Measurements from ENCODE around the gene HHLA2. TPM values are rescaled to one million over a fixed set of nuclear protein-coding genes. Genes with fewer than 3 reads are reported as not detected.
"Not testable (repeated sequence)": the region's sequence is repeated elsewhere in the genome, so short reads cannot be mapped to it uniquely, and the experiment has no call there.

The HHLA2 gene
- not detected for total RNA-seq

- DNase-seq (ENCODE audit: low spot score): no peak
- no peak for ATAC-seq
Observed at GRCh38 chr3:108296239-108296638, at the start of gene HHLA2. HHLA2 (plus strand) TSS chr3:108296548; CDS start chr3:108351814, 55,266 bp downstream.

DNA sequence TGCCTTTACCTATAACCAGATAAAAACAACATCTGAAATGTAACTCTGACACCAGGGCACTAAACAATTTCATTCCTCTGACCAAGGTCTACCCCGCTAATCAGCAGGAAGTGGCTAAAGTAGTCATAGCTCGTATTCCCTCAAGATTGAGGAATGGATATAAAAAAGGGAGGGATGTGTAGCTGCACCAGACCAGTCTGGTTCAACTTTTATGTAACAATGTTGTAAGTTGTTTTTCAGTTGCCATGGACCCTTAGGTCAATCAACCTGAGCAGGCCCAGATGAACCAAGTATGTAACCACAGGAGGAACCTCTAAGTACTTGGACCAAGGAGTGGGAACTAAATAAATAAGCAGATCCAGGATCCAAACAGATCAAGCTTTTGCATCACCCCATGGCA lies 45.7 kb upstream of the HHLA2 start:
- ATAC-seq (no peak), DNase-seq (ENCODE audit: low spot score) (no peak)

GRCh38 chr3:108251265-108251664 lies 45.1 kb upstream of the HHLA2 start:
- ATAC-seq: no peak
- DNase-seq (ENCODE audit: low spot score): no peak

GRCh38 chr3:108251844-108252243 lies 44.5 kb upstream of the HHLA2 start:
- ATAC-seq (no peak), DNase-seq (ENCODE audit: low spot score) (no peak)

DNA sequence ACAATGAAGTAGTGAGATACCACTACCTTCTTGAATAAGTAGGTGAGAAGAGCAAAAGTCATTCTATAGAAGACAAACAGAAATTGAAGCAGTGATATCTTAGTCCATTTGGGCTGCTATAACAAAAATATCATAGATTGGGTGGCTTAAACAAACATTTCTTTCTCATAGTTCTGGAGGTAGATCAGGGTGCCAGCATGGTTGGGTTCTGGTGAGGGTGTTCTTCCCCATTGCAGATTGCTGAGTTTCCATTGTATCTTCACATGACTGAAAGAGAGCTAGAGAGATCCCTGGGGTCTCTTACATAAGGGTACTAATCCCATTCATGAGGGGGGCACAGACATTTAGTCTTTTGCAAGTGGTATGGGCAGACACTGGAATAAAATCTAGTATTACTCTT lies 41.2 kb upstream of the HHLA2 start:
- ATAC-seq: no peak
- DNase-seq (ENCODE audit: low spot score): no peak

DNA sequence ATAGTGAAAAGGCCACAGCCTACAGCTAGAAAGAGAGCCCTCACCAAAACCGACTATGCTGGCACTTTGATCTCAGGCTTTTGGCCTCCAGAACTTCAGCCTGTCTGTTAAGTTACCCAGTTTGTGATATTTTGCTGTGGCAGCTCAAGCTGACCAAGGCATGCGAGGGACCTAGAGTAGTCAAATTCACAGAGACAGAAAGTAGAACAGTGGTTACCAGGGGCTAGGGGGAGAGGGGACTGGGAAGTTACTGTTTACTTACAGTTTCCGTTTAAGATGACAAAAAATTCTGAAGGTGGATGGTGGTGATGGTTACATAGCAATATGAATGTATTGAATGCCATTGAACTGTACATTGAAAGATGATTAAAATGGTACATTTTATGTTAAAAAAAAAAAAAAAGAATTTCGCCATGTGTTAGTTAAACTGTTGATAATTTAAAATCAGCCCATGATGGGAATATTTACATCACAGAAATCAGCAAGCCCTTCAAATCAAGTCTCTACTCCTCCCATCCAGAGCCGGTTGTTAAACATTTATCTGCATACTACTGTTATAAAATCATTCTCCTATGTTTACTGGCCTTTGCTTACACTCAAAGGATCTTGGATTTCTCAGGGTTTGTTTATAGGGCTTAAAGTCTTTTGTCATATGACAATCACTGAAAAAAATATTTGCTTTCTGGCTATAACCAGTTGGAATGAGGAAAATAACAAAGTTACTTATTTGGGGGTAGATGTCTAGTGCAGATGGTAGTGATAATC lies 31.6 kb upstream of the HHLA2 start:
- DNase-seq (ENCODE audit: low spot score); ATAC-seq: not testable (repeated sequence)

GRCh38 chr3:108268235-108268634 lies 28.1 kb upstream of the HHLA2 start:
- DNase-seq (ENCODE audit: low spot score); ATAC-seq: not testable (repeated sequence)

DNA sequence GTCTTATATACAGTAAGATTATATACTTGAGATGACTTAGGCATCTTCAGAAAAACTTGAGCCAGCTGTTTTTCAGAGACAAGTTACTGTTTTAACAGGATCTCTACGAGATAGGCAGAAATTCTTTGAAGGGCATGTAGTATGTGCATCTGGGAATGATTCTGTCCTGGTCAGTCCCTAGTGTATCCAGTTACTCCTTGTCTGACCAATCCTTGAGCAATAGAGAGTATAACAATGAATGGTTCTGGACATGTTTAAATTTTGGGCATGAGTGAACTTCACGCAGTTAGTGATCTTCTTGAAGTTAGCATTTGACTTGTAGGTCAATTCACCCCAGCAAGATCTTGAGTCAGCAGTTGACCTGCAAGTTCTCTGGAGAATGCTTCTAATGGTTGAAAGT lies 24.7 kb upstream of the HHLA2 start:
- ATAC-seq (no peak), DNase-seq (ENCODE audit: low spot score) (no peak)

- ATAC-seq; DNase-seq (ENCODE audit: low spot score): not testable (repeated sequence)
Observed at GRCh38 chr3:108279066-108279465, 17.3 kb upstream of the HHLA2 start.

GRCh38 chr3:108280476-108280875 lies 15.9 kb upstream of the HHLA2 start:
- no peak for ATAC-seq
- no peak for DNase-seq (ENCODE audit: low spot score)

DNA sequence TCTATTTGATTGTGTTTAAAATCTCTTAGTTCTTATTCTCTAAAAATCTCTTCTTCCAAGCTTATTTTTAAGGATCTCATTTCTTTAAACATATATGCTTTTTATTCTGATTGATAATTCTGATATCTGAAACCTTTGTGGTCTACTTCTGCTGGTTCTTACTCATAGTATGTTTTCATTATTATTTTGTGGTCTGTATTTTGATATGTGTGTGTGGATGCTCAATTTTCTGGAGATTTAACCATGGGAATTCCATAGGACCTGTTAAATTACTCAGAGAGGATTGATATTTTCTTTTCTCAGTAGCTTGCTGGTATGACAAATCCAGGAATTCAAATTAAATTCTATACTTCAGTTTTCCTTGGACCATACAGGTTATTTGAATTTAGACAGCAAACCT lies 14.7 kb upstream of the HHLA2 start:
- DNase-seq (ENCODE audit: low spot score): no peak
- no peak for ATAC-seq

GRCh38 chr3:108283006-108283405 lies 13.3 kb upstream of the HHLA2 start:
- no peak for DNase-seq (ENCODE audit: low spot score)
- no peak for ATAC-seq

- DNase-seq (ENCODE audit: low spot score) (no peak), ATAC-seq (no peak)
Observed at GRCh38 chr3:108283989-108284388, 12.4 kb upstream of the HHLA2 start.

GRCh38 chr3:108285176-108285575 lies 11.2 kb upstream of the HHLA2 start:
- ATAC-seq (no peak), DNase-seq (ENCODE audit: low spot score) (no peak)

DNA sequence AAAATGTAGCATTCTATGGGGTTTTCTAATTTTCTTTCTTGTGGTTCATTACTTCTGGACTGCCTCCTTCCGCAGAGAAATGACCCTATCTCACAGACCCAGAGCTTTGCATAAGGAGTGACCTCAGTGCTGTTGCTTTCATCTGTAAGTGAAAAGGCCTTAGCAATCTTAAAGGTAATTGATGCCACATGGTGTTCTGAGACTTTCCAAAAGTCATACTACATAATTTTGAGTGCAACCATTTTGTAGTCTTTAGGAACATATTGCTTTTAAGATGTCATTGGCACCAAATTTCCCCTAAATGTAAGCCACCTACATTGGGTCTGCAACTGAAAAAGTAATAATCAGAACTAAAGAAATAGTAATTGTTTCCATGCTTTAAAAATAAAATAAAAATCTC lies 9.2 kb upstream of the HHLA2 start:
- ATAC-seq: no peak
- no peak for DNase-seq (ENCODE audit: low spot score)

DNA sequence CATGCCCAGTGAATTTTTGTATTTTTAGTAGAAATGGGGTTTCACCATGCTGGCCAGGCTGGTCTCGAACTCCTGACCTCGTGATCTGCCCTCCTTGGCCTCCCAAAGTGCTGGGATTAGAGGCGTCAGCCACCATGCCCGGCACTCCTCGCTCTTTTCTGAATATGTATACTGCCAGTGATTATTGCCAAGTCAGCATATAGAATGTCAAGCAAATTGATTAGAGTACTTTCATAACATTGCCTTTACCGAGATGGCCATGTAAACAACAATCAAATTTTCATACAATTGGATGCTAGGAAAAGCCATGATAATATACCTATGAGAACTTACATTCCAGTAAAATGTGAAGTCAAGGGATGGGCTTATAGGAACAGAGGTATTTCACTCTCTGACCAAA lies 8.2 kb upstream of the HHLA2 start:
- DNase-seq (ENCODE audit: low spot score); ATAC-seq: not testable (repeated sequence)

GRCh38 chr3:108289159-108289558 lies 7.2 kb upstream of the HHLA2 start:
- DNase-seq (ENCODE audit: low spot score): no peak
- ATAC-seq: no peak

DNA sequence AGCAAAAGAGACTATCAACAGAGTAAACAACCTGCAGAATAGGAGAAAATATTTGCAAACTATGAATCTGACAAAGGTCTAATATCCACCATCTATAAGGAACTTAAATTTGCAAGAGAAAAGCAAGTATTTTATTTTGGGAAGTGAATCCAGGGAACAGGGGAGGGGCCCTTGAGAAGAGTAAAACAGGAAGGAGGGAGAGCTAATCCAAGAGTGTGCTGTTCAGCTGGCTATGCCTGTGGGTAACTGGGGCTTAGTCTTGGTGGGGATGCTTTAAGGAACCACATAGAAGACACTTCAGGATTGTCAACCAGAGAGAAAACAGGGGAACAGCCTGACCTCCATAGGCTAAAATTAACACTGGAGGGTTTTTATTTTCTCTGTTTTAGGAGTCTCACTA lies 3.9 kb upstream of the HHLA2 start:
- no peak for DNase-seq (ENCODE audit: low spot score)
- ATAC-seq: no peak

- ATAC-seq: no peak
- DNase-seq (ENCODE audit: low spot score): no peak
Observed at GRCh38 chr3:108292905-108293328, 3.4 kb upstream of the HHLA2 start.

DNA sequence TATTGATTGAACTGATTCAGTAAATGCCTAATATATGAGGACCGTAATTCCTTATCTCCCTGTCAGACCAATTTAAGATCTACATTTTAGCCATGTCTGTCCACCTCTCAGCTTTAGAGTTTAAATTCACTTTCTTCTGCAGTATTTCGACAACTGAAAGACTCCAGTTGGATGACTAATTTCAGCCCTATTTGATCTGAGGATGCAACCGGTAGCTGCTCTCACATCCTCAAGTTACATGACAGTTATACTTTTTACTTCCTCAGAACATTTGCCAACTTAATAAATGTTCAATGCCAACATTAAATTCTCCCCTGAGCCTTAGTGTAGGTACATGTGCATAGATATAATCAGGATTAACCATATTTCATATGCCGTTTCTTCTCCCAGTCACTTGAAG lies 2.5 kb upstream of the HHLA2 start:
- DNase-seq (ENCODE audit: low spot score) (no peak), ATAC-seq (no peak)

- ATAC-seq: no peak
- DNase-seq (ENCODE audit: low spot score): no peak
Observed at GRCh38 chr3:108295421-108296175, 750 bp upstream of the HHLA2 start.

DNA sequence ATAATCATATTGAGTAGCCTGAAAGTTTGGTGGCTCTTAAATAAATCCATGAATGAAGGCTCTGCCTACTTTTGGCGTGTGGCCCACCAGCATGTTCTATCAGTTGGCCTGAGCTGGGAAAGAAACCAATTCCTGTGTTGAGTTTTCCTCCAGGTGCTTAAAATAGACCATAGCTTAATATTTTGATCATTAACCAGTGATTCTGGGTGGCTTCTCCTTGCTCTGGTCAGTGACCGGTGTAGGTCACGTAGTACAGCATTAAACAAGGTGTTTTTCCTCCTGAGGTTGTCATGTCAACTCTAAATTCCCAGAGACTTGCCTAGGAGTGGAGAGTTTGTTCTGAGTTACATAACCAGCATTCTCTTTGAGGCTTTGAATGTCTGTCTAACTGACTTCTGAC lies 1.3 kb downstream of the HHLA2 start:
- ATAC-seq (peak; percentile 90), DNase-seq (ENCODE audit: low spot score) (peak; percentile 54)
